VCaP (cell line): ENCODE results near the gene ICOS.
A peak's percentile ranks its signal among the peaks of the same experiment; 100 is the strongest.

Experiments
- H3K27ac ChIP-seq: fragments of 450-650 bp; 2 replicates; pipeline ENCODE4 v1.5.1; 2017
- TF ChIP-seq, protein P1 (sequence below): fragments of 450-650 bp; conservative IDR thresholded peaks from 2 replicates; pipeline ENCODE4 v1.5.1; 2017; ENCODE audit warnings: mild to moderate bottlenecking, moderate library complexity

The ICOS gene

DNA sequence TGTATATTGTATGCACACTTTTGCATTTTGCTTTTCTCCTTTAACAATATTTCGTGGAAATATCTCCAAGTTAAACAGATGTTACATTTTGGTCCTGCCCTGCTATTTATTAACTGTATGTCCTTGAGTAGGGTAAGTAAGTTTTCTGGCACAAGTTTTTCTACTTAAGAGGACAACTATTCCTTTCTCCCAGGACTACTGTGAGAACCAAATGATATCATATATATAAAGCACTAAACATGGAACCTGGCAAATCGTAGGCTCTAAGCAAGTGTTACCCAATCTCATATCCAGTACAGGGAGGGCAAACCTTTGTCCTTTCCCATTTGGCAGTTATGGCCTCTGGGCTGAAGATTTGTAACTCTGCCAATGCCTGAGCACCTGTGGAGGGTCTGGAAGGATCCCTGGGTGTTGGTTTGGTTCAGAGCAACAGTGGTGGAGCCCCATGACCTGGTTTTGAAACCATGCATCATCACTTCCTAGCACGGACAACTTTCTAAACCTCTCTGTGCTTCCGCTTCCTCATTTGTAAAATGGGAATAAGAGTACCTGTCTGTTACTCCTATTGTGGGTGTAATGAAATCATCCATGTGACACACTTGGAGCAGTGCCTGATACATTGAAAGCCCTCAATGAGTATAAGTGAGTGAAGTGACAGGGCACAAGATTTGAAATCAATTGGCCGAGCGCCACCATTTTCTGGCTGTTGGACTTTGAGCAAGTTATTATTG, 28.3 kb upstream of the ICOS start:
- peak overlapping the region; percentile 79 for H3K27ac ChIP-seq
- TF ChIP-seq, protein P1, sequence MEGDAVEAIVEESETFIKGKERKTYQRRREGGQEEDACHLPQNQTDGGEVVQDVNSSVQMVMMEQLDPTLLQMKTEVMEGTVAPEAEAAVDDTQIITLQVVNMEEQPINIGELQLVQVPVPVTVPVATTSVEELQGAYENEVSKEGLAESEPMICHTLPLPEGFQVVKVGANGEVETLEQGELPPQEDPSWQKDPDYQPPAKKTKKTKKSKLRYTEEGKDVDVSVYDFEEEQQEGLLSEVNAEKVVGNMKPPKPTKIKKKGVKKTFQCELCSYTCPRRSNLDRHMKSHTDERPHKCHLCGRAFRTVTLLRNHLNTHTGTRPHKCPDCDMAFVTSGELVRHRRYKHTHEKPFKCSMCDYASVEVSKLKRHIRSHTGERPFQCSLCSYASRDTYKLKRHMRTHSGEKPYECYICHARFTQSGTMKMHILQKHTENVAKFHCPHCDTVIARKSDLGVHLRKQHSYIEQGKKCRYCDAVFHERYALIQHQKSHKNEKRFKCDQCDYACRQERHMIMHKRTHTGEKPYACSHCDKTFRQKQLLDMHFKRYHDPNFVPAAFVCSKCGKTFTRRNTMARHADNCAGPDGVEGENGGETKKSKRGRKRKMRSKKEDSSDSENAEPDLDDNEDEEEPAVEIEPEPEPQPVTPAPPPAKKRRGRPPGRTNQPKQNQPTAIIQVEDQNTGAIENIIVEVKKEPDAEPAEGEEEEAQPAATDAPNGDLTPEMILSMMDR: no peak

DNA sequence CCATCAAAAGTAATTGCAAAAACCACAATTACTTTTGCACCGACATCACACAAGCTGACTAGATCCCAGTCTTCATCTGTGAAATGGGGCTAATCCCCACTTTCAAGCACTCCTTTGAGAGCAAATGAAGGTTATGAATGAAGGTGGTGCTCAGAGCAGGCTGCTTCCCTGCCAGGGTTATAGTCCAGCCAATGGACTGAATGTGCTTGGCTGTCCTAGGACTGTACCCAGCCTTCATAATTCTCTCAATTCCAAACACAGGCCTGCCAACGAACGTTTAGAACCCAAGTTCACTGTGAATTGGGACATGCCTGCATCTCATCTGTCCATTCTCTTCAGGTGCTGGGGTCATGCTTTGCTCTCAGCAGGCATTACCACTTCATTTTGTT, 27.8 kb upstream of the ICOS start:
- peak overlapping the region; percentile 79 for H3K27ac ChIP-seq
- TF ChIP-seq, protein P1: no peak

DNA sequence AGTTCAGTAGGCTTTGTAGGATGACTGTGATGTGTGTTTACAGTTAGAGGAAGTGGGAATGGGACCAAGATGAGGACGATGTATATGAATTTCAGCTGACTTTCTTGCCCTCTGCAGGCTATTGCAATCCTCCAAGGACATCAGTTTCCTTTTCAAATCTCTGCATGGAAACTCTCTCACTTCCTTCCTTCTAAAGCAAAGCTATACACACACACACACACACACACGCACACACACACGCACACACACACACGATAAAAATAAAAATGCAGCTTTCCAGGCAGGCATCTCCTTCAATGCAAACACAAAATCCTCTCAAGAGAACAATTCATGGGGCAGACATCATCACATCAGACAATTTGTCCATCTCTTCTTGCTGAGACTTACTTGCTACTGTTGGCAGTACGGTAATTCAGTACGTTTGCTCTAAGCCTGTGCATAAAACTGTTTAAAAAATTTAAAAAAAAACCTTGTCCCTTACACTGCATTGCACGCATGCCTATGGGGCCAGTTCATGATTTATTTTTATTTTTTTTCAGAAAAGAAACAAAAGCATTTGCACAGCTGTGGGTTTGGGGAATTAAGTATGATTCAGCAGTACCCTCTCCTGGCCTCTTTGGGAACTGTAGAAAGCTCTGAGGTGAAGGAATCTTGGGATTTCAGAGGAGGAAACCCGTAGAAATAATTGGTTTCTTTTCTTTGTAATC, 27.1 kb upstream of the ICOS start:
- TF ChIP-seq, protein P1: peak; percentile 86
- peak overlapping the region; percentile 79 for H3K27ac ChIP-seq

GRCh38 chr2:203909974-203910373, 26.6 kb upstream of the ICOS start:
- TF ChIP-seq, protein P1: peak; percentile 52
- H3K27ac ChIP-seq: peak overlapping the region; percentile 79

DNA sequence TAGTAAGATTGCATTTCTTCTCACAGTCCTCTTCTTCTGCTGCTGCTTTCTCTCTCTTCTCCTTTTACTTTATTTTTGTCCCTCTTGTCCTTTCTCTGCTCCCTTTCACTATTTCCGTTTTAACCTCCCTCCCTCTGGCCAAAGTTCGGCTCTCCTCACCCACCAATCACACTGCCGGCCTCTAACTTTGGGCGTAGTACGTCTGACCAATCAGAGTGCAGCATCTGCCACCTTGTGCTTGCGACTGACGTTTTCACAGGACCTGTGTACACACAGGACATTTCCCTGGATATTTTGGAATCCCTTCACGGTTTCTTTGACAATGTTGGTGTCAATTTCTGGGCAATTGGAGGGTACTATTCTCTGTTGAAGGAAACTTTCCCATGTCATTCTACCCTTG, 22.6 kb upstream of the ICOS start:
- TF ChIP-seq, protein P1: no peak
- no peak overlapping the region for H3K27ac ChIP-seq

- no peak overlapping the region for H3K27ac ChIP-seq
- TF ChIP-seq, protein P1: no peak
These were observed 21.9 kb upstream of the ICOS start for GRCh38 chr2:203914546-203915182.

DNA sequence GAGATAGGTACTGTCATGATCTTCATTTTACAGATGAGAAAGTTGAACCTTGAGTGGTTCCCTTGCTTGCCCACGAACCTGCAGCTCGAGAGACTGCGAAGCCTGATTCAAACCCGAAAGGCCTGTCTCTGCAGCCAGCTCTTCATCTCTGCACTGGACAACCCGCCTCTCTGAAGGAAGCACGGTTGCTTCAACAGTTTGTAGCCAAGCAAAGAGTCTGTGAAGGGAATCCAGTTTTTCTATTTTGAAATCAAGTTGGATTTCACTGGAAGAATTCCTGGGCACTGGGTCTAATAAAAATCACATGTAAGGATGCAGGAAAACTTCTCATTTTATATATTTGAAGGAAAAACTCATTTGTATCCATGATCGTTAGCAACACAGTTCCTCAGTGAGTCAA, 21.3 kb upstream of the ICOS start:
- TF ChIP-seq, protein P1: no peak
- no peak overlapping the region for H3K27ac ChIP-seq
